Measurements from ENCODE around the gene FZR1.

- TF ChIP-seq CTCF (IDR thresholded peaks at IDR 0.05) (no peak), POLR2A (IDR thresholded peaks at IDR 0.05) (no peak)
Measured at GRCh38 chr19:3465552-3465951, 40.6 kb upstream of the FZR1 start.
